ENCODE data around the gene SYT1.

DNA sequence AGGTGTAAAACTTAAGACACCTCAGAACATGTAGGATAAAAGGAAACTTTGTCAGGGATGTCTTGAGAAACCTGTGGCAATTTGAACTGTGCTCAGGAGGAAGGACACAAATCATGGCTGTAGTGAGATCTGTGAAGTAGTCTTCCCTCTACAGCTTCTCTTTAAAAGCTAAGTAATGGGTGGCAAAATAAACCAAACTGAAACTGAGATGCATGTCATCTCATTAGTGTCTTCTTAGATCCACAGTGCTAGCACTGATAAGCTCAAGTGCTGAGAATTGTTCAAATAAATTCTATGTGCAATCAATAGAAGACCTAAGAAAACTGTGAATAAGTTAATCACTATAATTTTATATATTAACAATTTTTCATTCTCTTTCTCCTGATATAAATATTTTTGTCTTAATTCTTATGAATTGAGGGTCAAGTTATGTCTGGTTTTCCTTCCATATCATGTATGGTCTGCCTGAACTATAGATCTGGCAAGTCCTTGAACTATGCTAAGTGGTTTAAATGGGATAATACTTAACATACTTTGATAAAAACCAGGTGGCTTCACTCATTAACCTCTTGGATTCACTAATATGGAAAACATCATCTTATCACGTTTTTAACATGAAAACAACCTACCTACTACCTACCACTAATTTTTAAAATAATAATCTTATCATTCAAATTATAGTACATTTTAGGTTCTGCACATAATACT lies 27.2 kb downstream of the SYT1 start:
- TF ChIP-seq, protein P1, sequence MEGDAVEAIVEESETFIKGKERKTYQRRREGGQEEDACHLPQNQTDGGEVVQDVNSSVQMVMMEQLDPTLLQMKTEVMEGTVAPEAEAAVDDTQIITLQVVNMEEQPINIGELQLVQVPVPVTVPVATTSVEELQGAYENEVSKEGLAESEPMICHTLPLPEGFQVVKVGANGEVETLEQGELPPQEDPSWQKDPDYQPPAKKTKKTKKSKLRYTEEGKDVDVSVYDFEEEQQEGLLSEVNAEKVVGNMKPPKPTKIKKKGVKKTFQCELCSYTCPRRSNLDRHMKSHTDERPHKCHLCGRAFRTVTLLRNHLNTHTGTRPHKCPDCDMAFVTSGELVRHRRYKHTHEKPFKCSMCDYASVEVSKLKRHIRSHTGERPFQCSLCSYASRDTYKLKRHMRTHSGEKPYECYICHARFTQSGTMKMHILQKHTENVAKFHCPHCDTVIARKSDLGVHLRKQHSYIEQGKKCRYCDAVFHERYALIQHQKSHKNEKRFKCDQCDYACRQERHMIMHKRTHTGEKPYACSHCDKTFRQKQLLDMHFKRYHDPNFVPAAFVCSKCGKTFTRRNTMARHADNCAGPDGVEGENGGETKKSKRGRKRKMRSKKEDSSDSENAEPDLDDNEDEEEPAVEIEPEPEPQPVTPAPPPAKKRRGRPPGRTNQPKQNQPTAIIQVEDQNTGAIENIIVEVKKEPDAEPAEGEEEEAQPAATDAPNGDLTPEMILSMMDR (IDR thresholded peaks at IDR 0.05): no peak
- TF ChIP-seq POLR2A (IDR thresholded peaks at IDR 0.05): no peak

Measured in Peyer's patch (tissue), 4 donors.